Stimulated activated CD8-positive, alpha-beta memory T cell treated with anti-CD3 and anti-CD28 coated beads, Interleukin-15, amount 100 ng/mL, for 1 hour (primary cell): ENCODE data around the gene POFUT1.
"Not testable (repeated sequence)": the region's sequence is repeated elsewhere in the genome, so short reads cannot be mapped to it uniquely, and the experiment has no call there.

ENCODE experiments used
- DNase-seq: peaks from one replicate; pipeline ENCODE4 v3.0.0-alpha.2; 2020; ENCODE audit warnings: low read depth

POFUT1 gene

DNA sequence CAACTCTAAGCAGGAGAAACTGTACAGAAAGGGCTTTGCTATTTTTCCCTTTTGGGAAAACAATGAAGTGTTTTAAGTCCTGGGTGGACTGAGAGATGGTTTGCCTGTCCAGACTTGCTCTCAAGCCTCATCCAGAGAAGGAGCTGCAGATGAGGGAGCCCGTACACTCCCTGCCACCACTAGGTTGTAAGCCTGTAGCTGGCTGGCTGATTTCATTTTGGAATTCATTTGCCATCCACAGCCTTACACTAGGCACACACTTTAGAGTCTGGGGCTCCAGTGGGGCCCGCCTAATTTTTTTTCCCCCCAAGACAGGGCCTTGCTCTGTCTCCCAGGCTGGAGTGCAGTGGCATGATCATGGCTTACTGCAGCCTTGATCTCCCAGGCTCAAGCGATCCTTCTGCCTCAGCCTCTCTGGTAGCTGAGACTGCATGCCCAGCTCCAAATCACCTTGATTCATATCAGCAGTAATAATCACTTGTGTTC is 28.4 kb downstream of the POFUT1 start:
- no peak for DNase-seq

DNA sequence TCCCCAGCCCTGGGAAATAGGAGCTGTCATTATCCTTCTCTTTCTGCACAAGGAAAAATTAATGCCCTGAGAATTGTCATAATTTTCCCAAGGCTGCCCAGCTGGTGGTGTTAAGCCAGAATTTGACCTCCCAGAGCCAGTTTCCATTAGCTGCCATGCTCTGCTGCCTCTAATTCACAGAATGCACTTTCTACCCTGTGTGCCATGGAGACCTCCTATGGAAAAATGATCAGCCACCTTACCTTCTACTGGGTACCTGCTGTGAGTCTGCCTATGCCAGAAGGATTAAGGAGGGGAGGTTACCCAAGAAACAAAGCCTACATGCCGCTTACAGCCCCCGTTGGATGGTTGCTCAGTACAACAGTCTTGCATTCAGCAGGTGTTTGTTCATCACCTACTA is 29.1 kb downstream of the POFUT1 start:
- DNase-seq, result no peak

DNA sequence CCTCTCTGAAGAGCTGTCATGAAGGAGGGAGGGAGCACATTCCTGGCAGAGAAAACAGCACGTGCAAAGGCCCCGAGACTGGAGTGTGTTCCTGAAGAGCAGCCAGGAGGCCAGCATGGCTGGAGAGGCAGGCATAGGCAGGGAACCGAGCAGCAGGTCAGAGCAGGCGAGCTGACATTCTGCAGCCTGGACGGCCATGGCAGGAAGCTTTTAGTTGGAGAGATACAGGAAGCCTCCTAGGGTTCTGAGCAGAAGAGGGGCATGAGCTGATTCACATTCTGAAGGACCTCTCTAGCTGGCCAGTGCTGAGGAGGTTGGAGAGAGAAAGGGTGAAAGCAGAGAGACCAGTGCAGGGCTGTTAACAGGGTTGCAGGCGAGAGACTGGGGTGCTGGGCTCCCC is 29.7 kb downstream of the POFUT1 start:
- no peak for DNase-seq

DNA sequence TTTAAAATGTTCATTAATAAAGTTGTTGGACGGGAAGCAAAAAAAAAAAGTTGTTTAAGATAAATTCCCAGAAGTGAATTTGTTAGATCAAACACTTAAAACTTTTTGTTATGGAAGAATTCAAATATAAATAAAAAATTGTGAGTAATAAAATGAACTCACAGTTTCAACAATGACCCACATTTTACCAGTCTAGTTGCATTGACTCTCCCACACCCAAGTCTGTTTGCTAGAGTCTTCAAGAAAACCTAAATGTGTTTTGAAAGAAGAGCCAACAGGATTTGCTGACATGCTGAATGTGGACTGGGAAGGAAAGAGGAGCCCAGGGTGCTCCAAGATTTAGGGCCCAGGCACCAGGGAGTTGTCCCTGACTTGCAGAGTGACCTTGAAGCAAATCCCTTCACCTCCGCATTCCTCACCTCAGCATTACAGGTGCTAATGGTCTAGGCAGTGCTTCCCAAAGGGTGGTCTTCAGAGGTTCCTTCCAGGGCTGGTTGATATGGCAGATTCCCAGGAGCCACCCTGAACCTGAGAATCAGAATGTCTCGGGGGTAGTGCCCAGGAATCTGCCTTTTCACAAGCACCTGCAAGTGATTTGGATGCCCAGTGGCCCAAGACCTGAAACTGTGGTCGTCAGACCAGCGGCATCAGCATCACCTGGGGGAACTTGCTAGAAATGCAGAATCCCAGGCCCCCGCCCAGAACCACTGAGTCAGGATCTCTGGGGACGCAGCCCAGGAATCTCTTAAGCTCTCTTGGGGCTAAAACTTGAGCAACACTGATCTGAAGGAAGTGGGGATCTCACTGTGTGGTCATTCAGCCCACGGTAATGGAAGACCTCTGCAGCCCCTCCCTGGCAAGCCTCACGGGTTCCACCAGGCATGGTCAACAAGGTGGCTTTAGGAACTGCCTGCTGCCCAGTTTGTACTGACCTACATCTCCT is 31.1 kb downstream of the POFUT1 start:
- no peak for DNase-seq

DNA sequence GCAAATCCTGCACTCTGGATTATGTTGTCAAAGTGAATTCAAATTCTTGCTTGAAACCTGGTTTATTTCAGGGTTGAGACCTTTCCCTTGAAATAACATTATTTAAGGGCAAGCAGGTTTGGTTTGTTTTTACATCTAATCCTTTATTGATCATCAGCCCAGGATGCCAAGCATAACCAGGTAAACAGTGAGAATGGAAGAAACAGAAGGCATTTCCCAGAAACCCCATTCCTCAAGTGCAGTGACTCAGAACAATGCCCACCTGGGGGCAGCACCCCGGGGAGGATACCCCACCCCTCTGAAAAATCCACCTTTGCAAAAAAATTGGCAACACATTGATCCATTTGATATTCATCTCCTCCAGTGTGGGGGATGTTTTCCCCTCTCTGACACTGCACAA is 32.5 kb downstream of the POFUT1 start:
- DNase-seq, result no peak

DNA sequence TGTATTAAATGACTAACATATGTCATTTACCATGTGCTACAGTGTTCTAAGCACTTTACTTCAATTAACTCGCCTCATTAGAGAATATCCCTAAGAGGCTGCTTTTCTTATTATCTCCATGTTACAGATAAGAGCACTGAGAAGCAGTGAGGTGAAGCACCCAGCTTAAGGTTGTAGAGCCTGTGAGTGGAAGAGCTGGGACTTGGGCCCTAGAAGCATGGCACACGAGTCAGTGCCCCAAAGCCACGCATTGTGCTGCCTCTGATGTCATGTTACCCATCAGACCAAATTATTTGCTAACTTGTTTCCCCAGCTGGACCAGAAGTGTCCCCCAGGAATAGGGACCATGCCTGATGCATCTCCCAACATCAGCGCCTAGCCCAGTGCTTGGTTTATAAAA is 34.1 kb downstream of the POFUT1 start:
- DNase-seq, result no peak

DNA sequence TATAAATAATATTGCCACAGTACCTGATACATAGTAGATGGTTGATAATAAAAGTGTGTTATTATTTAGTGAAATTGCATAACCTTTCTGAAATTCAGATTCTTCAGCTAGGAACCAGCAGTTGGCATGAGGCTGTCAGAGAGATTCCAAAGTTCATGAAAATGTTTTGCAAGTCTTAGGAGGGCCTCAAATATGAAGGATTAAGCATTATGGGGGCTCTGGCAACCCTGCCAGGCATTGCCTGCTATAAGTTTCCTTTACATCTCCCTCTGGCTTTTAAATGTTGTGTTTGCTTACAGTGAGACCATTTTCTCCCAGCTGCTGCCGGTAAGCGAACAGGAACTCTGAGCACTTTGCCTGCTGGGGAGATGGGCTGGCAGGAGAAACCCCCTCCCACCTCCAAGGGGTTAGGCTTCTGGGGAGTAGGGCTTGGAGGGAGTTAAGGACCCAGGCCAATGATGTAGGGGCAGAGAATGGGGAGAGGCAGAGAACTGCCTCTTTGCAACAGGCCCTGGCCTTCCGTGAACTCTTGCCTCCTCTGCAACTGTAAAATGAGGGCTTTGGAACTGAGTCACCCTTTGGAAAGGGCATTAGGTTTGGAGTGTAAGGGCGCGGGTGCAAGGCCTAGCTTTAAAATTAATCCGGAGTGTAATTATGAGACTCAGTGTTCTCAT is 36.6 kb downstream of the POFUT1 start:
- DNase-seq, result no peak

DNA sequence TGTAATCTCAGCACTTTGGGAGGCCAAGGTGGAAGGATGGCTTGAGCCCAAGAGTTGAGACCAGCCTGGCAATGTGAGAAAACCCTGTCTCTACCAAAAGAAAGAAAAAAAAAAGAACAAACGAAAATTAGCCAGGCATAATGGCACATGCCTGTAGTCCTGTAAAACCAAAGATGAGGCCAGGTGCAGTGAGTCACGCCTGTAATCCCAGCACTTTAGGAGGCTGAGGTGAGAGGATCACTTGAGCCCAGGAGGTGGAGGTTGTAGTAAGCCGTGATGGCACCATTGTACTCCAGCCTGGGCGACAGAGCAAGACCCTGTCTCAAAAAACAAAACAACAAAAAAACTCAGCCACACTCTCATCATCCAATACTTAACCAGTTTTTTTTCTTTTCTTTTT is 37.3 kb downstream of the POFUT1 start:
- DNase-seq, result no peak

DNA sequence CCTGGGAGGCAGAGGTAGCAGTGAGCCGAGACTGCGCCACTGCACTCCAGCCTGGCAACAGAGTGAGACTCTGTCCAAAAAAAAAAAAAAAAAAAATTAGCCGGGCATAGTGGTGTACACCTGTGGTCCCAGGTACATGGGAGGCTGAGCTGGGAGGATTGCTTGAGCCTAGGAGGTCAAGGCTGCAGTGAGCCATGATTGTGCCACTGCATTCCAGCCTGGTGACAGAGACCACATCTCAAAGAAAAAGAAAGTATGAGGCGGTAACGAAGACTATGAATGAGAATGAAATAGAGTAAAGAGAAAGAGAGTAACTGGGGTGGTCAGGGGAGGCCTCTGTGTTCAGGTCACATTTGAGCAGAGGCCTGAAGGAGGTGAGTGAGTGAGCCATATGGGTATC is 38.5 kb downstream of the POFUT1 start:
- not testable (repeated sequence) for DNase-seq

DNA sequence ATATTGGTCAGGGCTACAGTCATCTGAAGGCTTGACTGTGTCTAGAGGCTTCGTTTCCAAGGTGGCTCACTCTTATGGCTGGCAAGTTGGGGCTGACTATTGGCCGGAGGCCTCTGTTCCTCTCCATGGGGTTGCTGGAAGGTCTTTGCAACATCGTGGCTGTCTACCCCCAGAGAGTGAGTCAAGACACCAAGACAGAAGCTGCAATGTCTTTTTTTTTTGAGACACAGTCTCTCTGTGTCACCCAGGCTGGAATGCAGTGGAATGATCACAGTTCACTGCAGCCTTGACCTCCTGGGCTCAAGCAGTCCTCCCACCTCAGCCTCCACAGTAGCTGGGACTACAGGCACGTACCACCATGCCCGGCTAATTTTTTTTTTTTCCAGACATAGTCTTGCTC is 40.4 kb downstream of the POFUT1 start:
- DNase-seq, result no peak

DNA sequence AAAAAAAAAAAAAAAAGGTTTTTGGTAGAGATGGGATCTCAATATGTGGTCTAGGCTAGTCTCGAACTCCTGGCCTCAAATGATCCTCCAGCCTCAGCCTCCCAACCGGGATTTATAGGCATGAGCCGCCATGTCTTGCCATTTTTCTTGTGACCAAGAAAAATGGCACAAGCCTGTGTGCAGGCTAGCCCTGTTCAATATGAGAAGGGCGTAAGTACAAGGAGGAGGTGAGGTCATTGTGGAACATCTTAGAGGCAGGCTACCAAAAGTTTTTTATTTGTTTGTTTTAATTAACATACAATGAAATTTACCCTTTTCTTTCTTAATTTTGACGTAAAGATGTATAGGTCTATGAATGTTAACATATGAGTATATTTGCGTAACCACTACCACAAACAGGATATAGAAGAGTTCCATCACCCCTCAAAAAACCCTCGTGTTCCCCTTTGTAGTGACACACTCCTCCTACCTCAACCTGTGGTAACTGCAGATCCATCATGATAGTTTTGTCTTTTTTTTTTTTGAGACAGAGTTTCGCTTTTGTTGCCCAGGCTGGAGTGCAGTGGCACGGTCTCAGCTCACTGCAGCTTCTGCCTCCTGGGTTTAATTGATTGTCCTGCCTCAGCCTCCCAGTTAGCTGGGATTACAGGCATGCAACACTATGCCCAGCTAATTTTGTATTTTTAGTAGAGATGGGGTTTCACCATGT is 41.5 kb downstream of the POFUT1 start:
- DNase-seq, result no peak

DNA sequence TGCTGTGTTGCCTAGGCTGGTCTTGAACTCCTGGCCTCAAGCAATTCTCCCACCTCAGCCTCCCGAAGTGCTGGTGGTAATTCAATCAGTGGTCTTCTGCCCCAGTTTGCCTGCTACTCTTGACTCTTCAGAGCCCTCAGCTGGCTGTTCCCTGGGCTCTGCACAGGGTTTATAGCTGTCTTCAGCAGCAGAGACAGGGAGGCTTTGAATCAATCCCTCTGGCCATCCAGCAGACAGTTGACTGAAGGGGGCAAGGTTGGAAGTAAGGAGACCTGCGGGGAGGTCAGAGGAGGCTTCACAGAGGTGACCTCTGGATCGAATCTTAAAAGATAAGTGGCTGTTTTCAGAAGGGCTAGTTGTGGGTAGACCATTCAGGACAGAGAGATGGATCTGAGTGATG is 43.8 kb downstream of the POFUT1 start:
- DNase-seq, result no peak

DNA sequence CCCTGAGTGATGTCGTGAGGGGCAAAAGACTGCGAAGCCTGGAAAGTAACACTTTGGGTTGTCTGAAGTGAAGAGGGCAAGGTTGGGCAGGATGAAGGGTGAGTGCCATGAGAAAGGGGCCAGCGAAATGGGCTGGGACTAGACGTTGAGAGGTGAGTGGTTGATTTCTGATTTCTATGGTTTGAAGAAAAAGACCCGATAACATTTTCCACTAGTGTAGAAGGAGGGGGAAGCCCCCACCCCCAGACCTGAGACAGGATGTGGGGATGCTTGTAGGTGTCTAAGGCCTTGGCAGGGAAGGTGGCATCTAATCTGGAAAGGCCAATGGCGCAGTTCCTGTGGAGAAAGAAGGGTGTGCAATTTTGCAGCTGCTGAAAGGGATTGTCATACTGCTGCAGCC is 44.5 kb downstream of the POFUT1 start:
- DNase-seq, result peak; percentile 21

DNA sequence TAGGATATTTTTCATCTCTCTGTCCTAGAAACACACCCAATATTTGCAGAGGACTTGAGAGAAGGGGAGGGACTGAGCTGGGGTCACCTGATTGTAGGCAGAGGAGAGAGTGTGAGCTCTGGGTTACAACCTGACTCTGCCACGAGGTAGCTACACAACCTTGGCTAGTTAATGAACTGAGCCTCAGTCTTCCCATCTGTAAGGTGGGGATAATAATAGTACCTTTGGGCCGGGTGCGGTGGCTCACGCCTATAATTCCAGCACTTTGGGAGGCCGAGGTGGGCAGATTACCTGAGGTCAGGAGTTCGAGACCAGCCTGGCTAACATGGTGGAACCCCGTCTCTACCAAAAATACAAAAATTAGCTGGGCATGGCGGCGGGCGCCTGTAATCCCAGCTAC is 53.3 kb downstream of the POFUT1 start:
- DNase-seq, result not testable (repeated sequence)

DNA sequence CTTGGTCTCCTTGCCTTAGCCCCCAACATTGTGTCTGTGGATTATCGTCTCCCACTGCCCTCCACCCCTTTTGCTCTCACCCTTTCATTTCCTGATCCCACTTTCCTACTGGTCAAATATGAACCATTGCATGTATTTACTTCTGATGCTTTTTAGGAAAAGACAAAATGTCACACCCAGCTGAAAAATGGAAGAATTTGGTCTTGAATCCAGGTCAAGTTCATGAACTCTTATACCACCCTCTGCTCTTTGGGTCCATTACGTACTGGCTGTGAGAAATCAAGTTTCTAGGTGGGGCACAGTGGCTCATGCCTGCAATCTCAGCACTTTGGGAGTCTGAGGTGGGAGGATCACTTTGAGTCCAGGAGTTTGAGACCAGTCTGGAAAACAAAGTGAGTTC is 54.0 kb downstream of the POFUT1 start:
- DNase-seq, result no peak

DNA sequence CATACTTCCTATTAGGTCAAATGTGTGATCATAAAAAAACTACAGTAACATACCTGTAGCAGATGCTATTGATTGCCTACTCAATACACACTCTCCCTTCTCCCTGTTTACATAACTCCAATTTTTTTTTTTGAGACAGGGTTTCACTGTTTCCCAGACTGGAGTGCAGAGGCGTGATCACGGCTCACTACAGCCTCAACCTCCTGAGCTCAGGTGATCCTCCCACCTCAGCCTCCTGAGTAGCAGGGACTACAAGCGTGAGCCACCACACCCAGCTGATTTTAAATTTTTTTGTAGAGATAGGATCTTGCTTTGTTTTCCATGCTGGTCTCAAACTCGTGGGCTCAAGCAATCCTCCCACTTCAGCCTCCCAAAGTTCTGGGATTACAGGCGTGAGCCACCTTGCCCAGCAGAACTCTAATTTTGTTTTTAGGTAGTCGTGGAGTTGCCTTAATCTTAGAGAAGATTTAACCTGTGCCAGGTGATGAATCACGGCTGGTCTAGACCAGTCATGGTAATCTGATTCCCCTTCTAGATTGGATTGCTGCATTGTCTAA is 55.8 kb downstream of the POFUT1 start:
- no peak for DNase-seq

DNA sequence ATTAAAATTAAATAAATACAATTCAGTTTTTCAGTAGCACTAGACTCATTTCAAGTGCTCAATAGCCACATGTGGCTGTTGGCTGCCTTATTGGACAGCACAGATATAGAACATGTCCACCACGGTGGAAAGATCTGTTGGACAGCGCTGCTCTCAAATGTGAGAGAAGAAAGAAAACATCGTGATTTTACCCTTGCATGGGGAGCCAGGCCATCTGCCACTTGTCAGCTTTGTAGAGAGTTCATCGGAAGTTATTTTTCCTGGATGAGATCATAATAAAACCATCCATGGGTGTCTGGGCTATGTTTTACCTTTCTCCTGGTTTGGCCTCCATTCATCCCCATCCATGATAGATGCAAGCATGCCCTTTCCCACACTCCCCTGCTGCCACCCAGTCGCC is 63.9 kb downstream of the POFUT1 start:
- no peak for DNase-seq

DNA sequence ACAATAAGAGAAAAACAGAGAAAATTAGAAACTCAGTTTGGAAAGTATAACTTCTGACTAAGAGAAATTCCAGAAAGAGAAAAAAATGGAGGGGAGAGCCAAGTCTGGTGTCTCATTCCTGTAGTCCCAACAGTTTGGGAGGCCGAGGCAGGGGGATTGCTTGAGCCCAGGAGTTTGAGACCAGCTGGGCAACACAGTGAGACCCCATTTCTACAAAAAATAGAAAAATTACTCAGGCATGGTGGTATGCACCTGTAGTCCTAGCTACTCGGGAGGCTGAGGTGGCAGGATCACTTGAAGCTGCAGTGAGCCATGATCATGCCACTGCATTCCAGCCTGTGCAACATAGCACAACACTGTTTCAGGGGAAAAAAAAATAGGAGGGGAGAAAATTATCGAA is 66.7 kb downstream of the POFUT1 start:
- no peak for DNase-seq

DNA sequence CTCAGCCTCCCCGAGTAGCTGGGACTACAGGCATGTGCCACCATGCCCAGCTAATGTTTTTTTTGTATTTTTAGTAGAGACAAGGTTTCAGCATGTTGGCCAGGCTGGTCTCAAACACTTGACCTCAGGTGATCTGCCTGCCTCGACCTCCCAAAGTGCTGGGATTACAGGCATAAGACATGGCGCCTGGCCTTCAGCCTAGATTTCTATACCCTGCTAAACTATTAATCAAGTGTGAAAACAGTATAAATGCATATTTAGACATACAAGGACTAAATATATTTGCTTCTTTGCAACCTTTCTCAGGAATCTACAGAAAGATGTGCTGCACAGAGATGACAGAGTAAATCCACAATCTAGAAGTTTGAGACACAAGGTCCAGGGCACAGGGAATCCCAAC is 67.5 kb downstream of the POFUT1 start:
- not testable (repeated sequence) for DNase-seq

DNA sequence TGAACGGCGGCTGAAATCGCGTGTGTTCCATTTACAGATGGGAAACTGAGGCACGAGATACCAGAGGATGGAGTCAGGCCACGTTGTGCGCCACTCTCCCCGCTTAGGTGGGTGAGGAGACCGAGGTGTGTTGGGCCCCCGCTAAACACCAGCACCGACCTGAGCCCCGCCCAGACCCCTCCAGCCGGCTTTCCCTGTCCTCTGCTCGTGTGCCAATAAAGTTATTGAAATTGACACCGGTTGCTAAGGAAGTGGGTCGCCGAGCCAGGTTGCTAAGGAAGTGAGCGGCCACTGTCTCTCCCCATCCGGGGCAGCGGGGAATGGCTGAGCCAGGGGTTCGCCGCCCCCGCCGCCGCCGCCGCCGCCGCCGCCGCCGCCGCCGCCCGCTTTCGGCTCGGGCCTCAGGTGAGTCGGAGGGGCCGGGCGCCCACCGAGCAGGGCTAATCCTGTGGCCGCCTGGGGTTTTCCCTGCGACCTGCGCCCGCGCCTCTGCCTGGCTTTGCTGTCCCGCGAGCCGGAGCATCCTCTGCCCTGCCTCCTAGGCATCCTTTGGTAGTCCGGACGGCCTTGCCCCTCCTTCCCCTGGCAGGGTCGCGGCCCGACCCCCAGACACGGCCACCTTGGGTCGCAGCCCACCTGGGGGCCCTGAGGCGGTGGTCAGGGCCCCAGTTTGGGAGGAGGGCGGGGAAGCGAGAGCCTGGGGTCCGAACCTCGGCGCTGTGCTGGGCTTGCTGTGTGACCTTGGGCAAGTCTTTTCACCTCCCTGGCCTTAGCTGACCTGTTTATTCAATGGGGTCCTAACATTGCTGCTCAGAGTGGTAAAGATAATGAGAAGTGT is 69.9 kb downstream of the POFUT1 start, which contains the start of gene KIF3B:
Gene KIF3B, plus strand, starts transcription at position 291 of the 838 bp plus-strand sequence. CDS start 32,127 bp downstream, outside the sequence.
- DNase-seq, result peak; percentile 73

DNA sequence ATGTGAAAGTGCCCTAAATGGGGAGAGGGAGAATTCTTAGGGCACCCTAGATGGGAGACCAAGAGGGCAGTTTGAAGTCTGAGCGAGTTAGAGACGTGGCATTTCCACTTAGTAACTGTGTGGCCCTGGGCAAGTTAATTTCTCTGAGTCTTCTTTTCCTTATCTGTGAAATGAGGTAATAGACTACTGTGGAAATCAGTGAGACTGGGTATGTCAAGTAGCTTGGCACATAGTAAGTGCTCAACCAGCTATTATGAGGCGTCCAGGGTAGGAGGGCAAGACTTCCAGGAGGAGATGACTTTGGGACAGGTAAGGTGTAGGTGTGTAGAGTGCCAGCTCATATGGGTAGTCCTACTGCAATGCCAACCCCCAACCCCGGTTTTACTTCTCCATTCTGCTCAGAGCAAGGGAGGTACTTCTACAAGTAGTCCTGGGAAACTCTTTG is 70.5 kb downstream of the POFUT1 start:
- no peak for DNase-seq
